ENCODE data around the gene MRI1.
A peak's percentile ranks its signal among the peaks of the same experiment; 100 is the strongest.

The MRI1 gene

DNA sequence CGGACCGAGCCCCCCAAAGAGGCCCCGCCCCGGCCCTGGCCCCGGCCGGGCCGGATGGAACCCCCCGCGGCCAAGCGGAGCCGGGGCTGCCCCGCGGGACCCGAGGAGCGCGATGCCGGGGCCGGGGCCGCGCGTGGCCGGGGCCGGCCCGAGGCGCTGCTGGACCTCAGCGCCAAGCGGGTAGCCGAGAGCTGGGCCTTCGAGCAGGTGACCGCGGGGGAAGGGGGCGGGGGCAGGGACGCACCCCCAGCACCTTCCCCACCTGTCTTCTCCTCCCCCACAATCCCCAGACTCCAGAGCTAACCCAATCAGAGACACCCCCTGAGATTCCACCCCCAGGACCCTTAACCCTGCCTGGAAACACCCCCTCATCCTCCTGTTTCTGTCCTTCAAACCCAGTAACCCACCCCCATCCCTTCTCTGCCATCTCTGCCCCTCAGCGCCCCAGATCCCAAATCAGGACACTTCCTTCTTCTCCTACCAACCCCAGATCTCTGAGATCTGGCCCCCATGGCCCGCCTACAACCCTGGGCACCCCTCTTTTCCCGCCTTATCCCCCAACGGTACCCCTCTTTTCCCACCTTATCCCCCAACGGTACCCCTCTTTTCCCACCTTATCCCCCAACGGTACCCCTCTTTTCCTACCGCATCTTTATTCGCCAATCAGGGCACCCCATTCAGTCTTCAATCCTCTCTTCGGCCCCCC, 31.4 kb downstream of the MRI1 start (continued):
- TF ChIP-seq ZNF248 (tag by site-specific recombination; IDR thresholded peaks at IDR 0.05) (no peak), ZSCAN30 (tag by site-specific recombination; IDR thresholded peaks at IDR 0.05) (no peak), ZNF707 (tag by site-specific recombination; IDR thresholded peaks at IDR 0.05) (no peak), HOXA7 (CRISPR knock-in tag; IDR thresholded peaks at IDR 0.05; ENCODE audit: borderline replicate concordance) (no peak), MEIS1 (CRISPR knock-in tag; IDR thresholded peaks at IDR 0.05; ENCODE audit: borderline replicate concordance) (no peak), ZFHX2 (tag by site-specific recombination; conservative IDR thresholded peaks at IDR 0.05) (peak; percentile 77), SP3 (tag by site-specific recombination; IDR thresholded peaks at IDR 0.05) (no peak; the same call in none of the 2 replicates), ZNF324 (tag by site-specific recombination; IDR thresholded peaks at IDR 0.05) (no peak), ZNF621 (tag by site-specific recombination; IDR thresholded peaks at IDR 0.05) (no peak), GLI2 (tag by site-specific recombination; IDR thresholded peaks at IDR 0.05; ENCODE audit: borderline replicate concordance, low read depth) (no peak), SP2 (tag by site-specific recombination; IDR thresholded peaks at IDR 0.05) (peak; percentile 53), ZNF558 (tag by site-specific recombination; IDR thresholded peaks at IDR 0.05) (no peak), ZNF560 (tag by site-specific recombination; IDR thresholded peaks at IDR 0.05; ENCODE audit: borderline replicate concordance) (no peak), EGR2 (tag by site-specific recombination; IDR thresholded peaks at IDR 0.05; ENCODE audit: low read depth) (peak; percentile 70), WT1 (tag by site-specific recombination; IDR thresholded peaks at IDR 0.05) (peak; percentile 5; the same call in 1 of the 2 replicates), ZNF23 (tag by site-specific recombination; IDR thresholded peaks at IDR 0.05; ENCODE audit: borderline replicate concordance) (no peak), ZBTB8A (tag by site-specific recombination; IDR thresholded peaks at IDR 0.05) (no peak), ZNF341 (tag by site-specific recombination; IDR thresholded peaks at IDR 0.05; ENCODE audit: low read depth) (no peak)
- TF ChIP-seq, protein P1, sequence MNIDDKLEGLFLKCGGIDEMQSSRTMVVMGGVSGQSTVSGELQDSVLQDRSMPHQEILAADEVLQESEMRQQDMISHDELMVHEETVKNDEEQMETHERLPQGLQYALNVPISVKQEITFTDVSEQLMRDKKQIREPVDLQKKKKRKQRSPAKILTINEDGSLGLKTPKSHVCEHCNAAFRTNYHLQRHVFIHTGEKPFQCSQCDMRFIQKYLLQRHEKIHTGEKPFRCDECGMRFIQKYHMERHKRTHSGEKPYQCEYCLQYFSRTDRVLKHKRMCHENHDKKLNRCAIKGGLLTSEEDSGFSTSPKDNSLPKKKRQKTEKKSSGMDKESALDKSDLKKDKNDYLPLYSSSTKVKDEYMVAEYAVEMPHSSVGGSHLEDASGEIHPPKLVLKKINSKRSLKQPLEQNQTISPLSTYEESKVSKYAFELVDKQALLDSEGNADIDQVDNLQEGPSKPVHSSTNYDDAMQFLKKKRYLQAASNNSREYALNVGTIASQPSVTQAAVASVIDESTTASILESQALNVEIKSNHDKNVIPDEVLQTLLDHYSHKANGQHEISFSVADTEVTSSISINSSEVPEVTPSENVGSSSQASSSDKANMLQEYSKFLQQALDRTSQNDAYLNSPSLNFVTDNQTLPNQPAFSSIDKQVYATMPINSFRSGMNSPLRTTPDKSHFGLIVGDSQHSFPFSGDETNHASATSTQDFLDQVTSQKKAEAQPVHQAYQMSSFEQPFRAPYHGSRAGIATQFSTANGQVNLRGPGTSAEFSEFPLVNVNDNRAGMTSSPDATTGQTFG (tag by site-specific recombination; IDR thresholded peaks at IDR 0.05; ENCODE audit: borderline replicate concordance): no peak

DNA sequence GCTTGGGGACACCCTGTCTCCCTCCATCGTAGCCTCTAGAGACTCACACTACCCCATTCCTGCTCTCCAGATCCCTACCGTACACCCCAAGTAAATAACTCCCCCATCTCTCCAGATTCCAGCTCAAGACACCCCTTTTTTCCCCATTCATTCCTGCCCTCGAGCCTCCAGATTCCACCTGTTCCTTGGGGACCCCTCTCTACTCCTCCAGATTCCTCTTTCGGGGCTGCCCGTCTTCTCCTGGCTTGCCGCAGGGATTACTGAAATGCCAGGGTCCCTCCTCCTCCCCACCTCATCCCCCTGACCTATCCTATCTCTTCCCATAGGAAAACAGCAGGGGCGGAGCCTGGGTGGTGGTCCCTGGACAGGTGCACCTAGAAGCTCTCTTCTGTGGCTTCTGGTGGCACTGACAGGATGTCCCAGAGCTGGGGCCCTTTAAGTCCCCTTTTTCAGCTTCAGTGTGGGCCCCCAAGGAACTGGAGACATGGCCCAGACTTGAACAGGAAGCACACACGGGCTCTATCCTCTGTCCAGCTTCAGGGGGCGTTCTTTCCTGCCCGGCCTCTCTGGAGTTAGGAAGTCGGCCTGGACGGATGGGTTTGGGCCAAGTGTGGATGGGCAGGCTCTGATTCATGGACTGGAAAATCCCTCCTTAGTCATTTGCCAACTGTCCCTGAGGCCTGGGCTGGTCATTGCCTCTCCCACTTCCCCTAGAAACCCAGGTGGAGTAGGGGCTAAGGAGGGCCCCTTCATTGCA, 32.2 kb downstream of the MRI1 start:
- Histone ChIP-seq H3K9me3 (ENCODE audit: control insufficient read depth, insufficient read depth, low read depth, low read length) (no peaks in the 10 kb centered on the region), H3K36me3 (ENCODE audit: control insufficient read depth in 2 of 2, insufficient read depth in 1 of 2, low read length in 2 of 2) (no peaks in the 10 kb centered on the region), H3K27ac (ENCODE audit: extremely low read depth, low read depth, low read length) (0 out of 2 replicates have a peak overlapping the region, but pooled peaks have one; percentile 41), H3K4me3 (ENCODE audit: low read depth, low read length) (peak overlapping the region; percentile 77), H3K4me1 (ENCODE audit: control insufficient read depth, insufficient read depth, low read length) (peaks cover 8% of the 10 kb centered on the region)
- POLR2A ChIA-PET: interaction anchor here (1.5 to 3.7 kb wide), 3 partner anchors 22 to 50 kb away, joined by 5 to 18 read pairs (median 17); partner anchors contain the start of gene C19orf53
- CTCF ChIA-PET: interaction anchor here (0.5 to 2.7 kb wide), 5 partner anchors 50 to 713 kb away, joined by 3 to 12 read pairs (median 4); no protein-coding TSS in a partner anchor
- peak; percentile 59 for TF ChIP-seq SP2 (tag by site-specific recombination; IDR thresholded peaks at IDR 0.05)
- no peak for TF ChIP-seq ZNF138 (tag by site-specific recombination; IDR thresholded peaks at IDR 0.05; ENCODE audit: borderline replicate concordance)
- 0 out of 2 replicates have a peak, but pooled peaks have one; percentile 29 for TF ChIP-seq ZNF692 (tag by site-specific recombination; IDR thresholded peaks at IDR 0.05)
- TF ChIP-seq SCRT2 (tag by site-specific recombination; IDR thresholded peaks at IDR 0.05): 0 out of 2 replicates have a peak, but pooled peaks have one; percentile 12
- TF ChIP-seq, protein P2, sequence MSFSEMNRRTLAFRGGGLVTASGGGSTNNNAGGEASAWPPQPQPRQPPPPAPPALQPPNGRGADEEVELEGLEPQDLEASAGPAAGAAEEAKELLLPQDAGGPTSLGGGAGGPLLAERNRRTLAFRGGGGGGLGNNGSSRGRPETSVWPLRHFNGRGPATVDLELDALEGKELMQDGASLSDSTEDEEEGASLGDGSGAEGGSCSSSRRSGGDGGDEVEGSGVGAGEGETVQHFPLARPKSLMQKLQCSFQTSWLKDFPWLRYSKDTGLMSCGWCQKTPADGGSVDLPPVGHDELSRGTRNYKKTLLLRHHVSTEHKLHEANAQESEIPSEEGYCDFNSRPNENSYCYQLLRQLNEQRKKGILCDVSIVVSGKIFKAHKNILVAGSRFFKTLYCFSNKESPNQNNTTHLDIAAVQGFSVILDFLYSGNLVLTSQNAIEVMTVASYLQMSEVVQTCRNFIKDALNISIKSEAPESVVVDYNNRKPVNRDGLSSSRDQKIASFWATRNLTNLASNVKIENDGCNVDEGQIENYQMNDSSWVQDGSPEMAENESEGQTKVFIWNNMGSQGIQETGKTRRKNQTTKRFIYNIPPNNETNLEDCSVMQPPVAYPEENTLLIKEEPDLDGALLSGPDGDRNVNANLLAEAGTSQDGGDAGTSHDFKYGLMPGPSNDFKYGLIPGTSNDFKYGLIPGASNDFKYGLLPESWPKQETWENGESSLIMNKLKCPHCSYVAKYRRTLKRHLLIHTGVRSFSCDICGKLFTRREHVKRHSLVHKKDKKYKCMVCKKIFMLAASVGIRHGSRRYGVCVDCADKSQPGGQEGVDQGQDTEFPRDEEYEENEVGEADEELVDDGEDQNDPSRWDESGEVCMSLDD (tag by site-specific recombination; IDR thresholded peaks at IDR 0.05): peak; percentile 83; the same call in 1 of the 2 replicates
- TF ChIP-seq ZSCAN16 (tag by site-specific recombination; IDR thresholded peaks at IDR 0.05): no peak
- 0 out of 2 replicates have a peak, but pooled peaks have one; percentile 11 for TF ChIP-seq ZNF335 (tag by site-specific recombination; conservative IDR thresholded peaks at IDR 0.05)
- no peak for TF ChIP-seq ZBTB44 (tag by site-specific recombination; IDR thresholded peaks at IDR 0.05)
- TF ChIP-seq ZNF121 (tag by site-specific recombination; IDR thresholded peaks at IDR 0.05): no peak
- TF ChIP-seq ZNF664 (tag by site-specific recombination; IDR thresholded peaks at IDR 0.05): no peak
